Subcutaneous abdominal adipose tissue (tissue), 5 donors: ENCODE measurements around the gene KCNB1.
A peak's percentile ranks its signal among the peaks of the same experiment; 100 is the strongest.

ENCODE experiments used
- H3K27ac ChIP-seq: one replicate; pipeline ENCODE4 v1.7.0; 2013; ENCODE audit warnings: low read depth, mild to moderate bottlenecking, inconsistent platforms, low read length, moderate library complexity
- H3K27me3 ChIP-seq, 5 donors: one replicate each; pipeline ENCODE4 v1.7.0; 2013; ENCODE audit warnings: low read length in 5 of 5, inconsistent platforms in 1 of 5; ENCODE audit not compliant: control insufficient read depth in 5 of 5, insufficient read depth in 4 of 5
- H3K36me3 ChIP-seq, 5 donors: one replicate each; pipeline ENCODE4 v1.7.0; 2013; ENCODE audit warnings: low read length in 5 of 5; ENCODE audit not compliant: control insufficient read depth in 5 of 5, insufficient read depth in 5 of 5
- H3K4me1 ChIP-seq, 5 donors: one replicate each; pipeline ENCODE4 v1.7.0; 2013; ENCODE audit warnings: low read length in 5 of 5, mild to moderate bottlenecking in 3 of 5, moderate library complexity in 1 of 5; ENCODE audit not compliant: control insufficient read depth in 5 of 5, insufficient read depth in 5 of 5
- H3K4me3 ChIP-seq, 5 donors: one replicate each; pipeline ENCODE4 v1.7.0; 2013; ENCODE audit warnings: low read length in 5 of 5, low read depth in 1 of 5
- H3K9ac ChIP-seq, 5 donors: one replicate each; pipeline ENCODE4 v1.7.0; 2013; ENCODE audit warnings: low read length in 5 of 5, mild to moderate bottlenecking in 4 of 5, moderate library complexity in 3 of 5
- H3K9me3 ChIP-seq, 5 donors: one replicate each; pipeline ENCODE4 v1.7.0; 2013; ENCODE audit warnings: low read length in 5 of 5; ENCODE audit not compliant: control insufficient read depth in 5 of 5
- donor health status: healthy.
- donor health status: healthy.
- donor health status: healthy.
- donor health status: healthy.
- donor health status: healthy.

Gene KCNB1

GRCh38 chr20:49477200-49477599 lies 5.3 kb downstream of the KCNB1 start:
- Histone ChIP-seq H3K9ac (no peak overlapping the region), H3K4me3 (no peak overlapping the region), H3K4me1 (peaks cover 9 to 57% (median 51%) of the 10 kb centered on the region in 5 donors), H3K27me3 (no peaks in the 10 kb centered on the region), H3K36me3 (peaks cover 0 to 13% (median 0%) of the 10 kb centered on the region in 5 donors), H3K27ac (no peak overlapping the region), H3K9me3 (no peaks in the 10 kb centered on the region)

DNA sequence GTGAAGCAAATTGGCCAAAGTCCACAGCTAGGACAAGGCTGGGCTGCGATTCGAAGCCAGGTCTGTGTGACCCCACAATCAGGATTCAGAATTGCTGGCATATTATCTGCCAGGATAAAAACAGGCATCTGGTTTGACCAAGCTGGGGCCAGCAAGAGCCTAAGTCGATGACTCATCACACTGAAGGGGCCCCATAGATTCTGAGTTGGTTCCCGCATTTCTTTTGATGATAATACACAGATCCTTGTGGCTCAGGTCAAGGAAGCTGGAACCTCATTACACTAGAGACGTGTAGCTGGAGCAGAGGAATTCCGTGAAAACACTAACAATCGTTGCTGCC lies 6.5 kb downstream of the KCNB1 start:
- Histone ChIP-seq H3K27ac (peak overlapping the region; percentile 62), H3K36me3 (peaks cover 0 to 7% (median under 1%) of the 10 kb centered on the region in 5 donors)

DNA sequence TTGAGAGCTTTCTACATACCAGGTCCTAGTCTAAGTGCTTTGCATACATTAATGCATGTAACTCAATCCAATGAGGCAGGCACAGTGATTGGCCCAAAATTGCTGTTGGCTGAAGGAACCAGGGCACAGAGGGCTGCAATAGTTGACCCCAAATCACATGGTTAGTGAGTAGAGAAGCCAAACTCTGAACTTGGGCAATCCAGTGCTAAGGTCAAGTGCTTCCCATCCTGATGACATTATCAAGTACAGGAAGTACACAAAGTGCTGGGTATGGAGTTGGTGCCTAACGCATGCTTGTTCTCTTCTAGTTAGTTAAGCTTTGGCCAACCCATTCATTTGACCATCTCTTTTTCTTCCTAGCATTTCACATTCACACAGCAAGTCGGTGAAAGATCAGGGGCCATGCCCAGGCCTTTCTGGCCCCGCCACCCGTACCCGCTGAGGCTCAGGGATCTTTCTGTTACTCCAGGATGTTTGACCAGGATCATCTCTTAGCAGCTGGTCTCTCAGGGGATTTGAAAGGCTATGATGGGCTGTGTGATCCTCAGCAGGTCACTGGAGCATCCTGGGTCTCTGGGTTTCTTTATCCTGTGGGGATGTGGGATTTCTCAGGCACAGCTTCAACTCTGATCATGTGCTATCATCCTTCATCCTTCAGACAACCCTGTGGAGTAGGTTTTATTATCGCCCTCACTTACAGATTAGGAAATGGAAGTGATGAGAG lies 7.0 kb downstream of the KCNB1 start:
- Histone ChIP-seq H3K27ac (peak overlapping the region; percentile 62), H3K9me3 (no peaks in the 10 kb centered on the region), H3K4me1 (peaks cover 5 to 45% (median 36%) of the 10 kb centered on the region in 5 donors), H3K4me3 (peak overlapping the region in 1 of 5 donors; percentile 13), H3K9ac (peak overlapping the region in 2 of 5 donors; percentile 12 to 43), H3K36me3 (peaks cover 0 to 7% (median 2%) of the 10 kb centered on the region in 5 donors), H3K27me3 (no peaks in the 10 kb centered on the region)

More for the DNA sequence above, 6.5 kb downstream of the KCNB1 start:
- Histone ChIP-seq H3K4me1 (peaks cover 9 to 45% (median 40%) of the 10 kb centered on the region in 5 donors), H3K9ac (peak overlapping the region in 1 of 5 donors; percentile 43), H3K4me3 (no peak overlapping the region), H3K27me3 (no peaks in the 10 kb centered on the region), H3K9me3 (no peaks in the 10 kb centered on the region)

- H3K36me3 ChIP-seq = peaks cover 0 to 7% (median 2%) of the 10 kb centered on the region in 5 donors
- no peaks in the 10 kb centered on the region for H3K27me3 ChIP-seq
- H3K9ac ChIP-seq = no peak overlapping the region
- H3K9me3 ChIP-seq = no peaks in the 10 kb centered on the region
- no peak overlapping the region for H3K27ac ChIP-seq
- H3K4me1 ChIP-seq = peaks cover 5 to 31% (median 23%) of the 10 kb centered on the region in 5 donors
- no peak overlapping the region for H3K4me3 ChIP-seq
Measured at GRCh38 chr20:49471397-49471796, 11.1 kb downstream of the KCNB1 start.

DNA sequence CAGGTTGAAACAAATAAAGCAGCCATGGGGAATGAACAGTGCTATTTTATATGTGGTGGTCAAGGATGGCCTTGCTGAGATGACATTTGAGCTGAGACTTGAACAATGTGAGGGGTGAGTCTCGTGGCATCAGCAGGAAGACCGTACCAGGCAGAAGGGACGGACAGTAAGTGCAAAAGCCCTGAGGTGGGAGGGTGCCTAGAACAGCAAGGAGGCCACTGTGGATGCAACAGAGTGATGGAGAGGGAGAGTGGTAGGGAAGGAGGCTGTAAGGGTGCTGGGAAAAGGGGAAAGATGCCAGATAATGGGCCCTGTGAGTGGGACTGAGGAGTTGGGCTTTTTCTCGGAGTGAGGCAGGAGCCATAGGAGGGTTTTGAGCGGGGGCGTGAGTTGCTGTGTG lies 11.5 kb downstream of the KCNB1 start:
- peaks cover 0 to 4% (median 2%) of the 10 kb centered on the region in 5 donors for H3K36me3 ChIP-seq
- no peaks in the 10 kb centered on the region for H3K27me3 ChIP-seq
- H3K9me3 ChIP-seq = no peaks in the 10 kb centered on the region
- no peak overlapping the region for H3K4me3 ChIP-seq
- no peak overlapping the region for H3K27ac ChIP-seq
- peaks cover 5 to 31% (median 20%) of the 10 kb centered on the region in 5 donors for H3K4me1 ChIP-seq
- no peak overlapping the region for H3K9ac ChIP-seq

GRCh38 chr20:49469060-49469459 lies 13.4 kb downstream of the KCNB1 start:
- Histone ChIP-seq H3K4me1 (peaks cover 0 to 14% (median 4%) of the 10 kb centered on the region in 5 donors), H3K27ac (no peak overlapping the region), H3K9ac (no peak overlapping the region), H3K36me3 (peaks cover 0 to 3% (median 0%) of the 10 kb centered on the region in 5 donors), H3K9me3 (no peaks in the 10 kb centered on the region), H3K4me3 (no peak overlapping the region), H3K27me3 (no peaks in the 10 kb centered on the region)

- Histone ChIP-seq H3K27me3 (no peaks in the 10 kb centered on the region), H3K4me1 (peaks cover 0 to 14% (median 3%) of the 10 kb centered on the region in 5 donors), H3K4me3 (no peak overlapping the region), H3K36me3 (peaks cover 0 to 3% (median 0%) of the 10 kb centered on the region in 5 donors), H3K27ac (no peak overlapping the region), H3K9ac (no peak overlapping the region), H3K9me3 (no peaks in the 10 kb centered on the region)
Measured at GRCh38 chr20:49468412-49468811, 14.1 kb downstream of the KCNB1 start.

DNA sequence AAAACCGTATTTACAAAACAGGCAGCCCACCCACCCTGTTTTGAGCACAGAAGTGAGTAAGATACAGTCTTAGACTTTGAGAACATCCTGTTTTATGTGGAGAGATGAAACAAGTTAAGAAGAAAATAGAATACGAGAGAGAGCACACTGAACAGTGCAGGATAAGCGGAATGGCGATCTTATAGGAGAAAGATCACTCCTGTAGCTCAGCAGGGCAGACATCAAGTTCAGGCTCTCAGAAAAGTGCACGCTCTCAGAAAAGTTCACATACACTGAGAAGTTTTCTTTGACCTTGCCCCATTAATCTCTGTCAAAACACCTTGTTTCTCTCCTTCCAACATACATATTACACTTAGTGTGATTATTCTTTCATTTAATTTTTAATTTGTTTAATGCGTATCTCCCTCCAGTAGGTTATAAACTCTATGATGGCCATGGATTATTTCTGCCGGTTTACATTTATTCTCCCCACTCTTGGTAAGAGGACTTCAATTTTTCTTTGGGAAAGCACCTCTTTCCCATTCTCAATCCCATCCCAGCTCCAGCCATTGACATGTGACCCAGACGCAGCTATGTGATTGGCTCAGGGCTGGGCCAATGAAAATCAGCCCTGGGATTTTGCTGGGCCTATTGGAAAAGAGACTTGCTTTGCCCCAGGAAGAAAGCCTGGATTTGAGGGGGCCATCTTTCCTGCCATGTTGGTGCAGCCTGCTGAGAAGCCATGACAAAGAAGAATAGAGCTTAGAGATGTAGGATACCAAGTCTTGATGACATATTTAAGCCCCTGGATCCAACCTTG lies 16.2 kb downstream of the KCNB1 start:
- Histone ChIP-seq H3K27me3 (no peaks in the 10 kb centered on the region), H3K9me3 (no peaks in the 10 kb centered on the region), H3K36me3 (peaks cover 0 to 2% (median 0%) of the 10 kb centered on the region in 5 donors), H3K4me3 (no peak overlapping the region), H3K4me1 (peaks cover 0 to 15% (median 9%) of the 10 kb centered on the region in 5 donors), H3K9ac (no peak overlapping the region), H3K27ac (no peak overlapping the region)

- no peak overlapping the region for H3K4me3 ChIP-seq
- H3K27me3 ChIP-seq = no peaks in the 10 kb centered on the region
- no peak overlapping the region for H3K27ac ChIP-seq
- H3K4me1 ChIP-seq = peaks cover 0 to 15% (median 6%) of the 10 kb centered on the region in 5 donors
- H3K36me3 ChIP-seq = no peaks in the 10 kb centered on the region
- no peaks in the 10 kb centered on the region for H3K9me3 ChIP-seq
- H3K9ac ChIP-seq = no peak overlapping the region
Measured at GRCh38 chr20:49464556-49464955, 17.9 kb downstream of the KCNB1 start.

DNA sequence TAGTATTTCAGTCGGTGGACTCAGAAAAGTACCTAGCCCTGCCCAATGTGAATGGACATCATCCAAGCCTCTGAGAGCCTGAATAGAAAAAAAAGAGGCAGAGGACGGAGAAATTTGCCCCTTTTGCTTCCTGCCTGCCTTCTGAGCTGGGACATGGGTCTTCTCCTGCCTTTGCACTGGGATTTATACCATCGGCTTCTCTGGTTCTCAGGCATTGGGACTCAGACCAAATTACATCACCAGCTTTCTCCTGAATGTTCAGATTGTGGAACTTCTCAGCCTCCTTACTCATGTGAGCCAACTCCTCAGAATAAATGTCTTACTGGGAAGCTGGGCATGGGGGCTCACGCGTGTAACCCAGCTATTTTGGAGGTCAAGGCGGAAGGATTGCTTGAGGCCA lies 19.8 kb downstream of the KCNB1 start:
- Histone ChIP-seq H3K4me1 (peaks cover 0 to 15% (median 6%) of the 10 kb centered on the region in 5 donors), H3K9me3 (no peaks in the 10 kb centered on the region), H3K27ac (no peak overlapping the region), H3K4me3 (no peak overlapping the region), H3K9ac (no peak overlapping the region), H3K36me3 (no peaks in the 10 kb centered on the region), H3K27me3 (no peaks in the 10 kb centered on the region)
